NCI-H2171 (cell line): ENCODE measurements around the gene RBBP6.

Experiments
- DNase-seq: peaks from one replicate; lab custom pipeline; 2025; lab: John Stamatoyannopoulos, UW

The RBBP6 gene

GRCh38 chr16:24523569-24523968 lies 15.8 kb upstream of the RBBP6 start:
- DNase-seq: no peak

- no peak for DNase-seq
Measured at GRCh38 chr16:24524855-24525677, 14.3 kb upstream of the RBBP6 start.

- no peak for DNase-seq
Measured at GRCh38 chr16:24525970-24526559, 13.3 kb upstream of the RBBP6 start.

- no peak for DNase-seq
Measured at GRCh38 chr16:24526701-24527495, 12.5 kb upstream of the RBBP6 start.

DNA sequence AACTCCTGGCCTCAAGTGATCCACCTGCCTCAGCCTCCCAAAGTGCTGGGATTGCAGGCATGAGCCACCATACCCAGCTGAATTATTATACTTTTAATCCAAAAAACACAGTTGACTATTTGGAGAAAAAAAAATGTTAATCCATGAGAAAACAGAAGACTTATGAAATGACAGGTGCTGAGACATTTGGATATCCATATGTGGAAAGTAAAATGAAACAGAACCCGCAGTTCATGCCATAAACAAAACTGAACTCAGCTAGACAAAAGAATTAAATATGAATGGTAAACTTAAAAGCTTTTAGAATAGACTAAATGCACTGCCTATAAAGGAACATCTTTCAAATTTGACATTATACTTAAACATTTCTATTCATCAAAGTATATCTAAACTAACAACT lies 8.2 kb upstream of the RBBP6 start:
- DNase-seq: no peak

GRCh38 chr16:24534620-24535019 lies 4.7 kb upstream of the RBBP6 start:
- DNase-seq: no peak

DNA sequence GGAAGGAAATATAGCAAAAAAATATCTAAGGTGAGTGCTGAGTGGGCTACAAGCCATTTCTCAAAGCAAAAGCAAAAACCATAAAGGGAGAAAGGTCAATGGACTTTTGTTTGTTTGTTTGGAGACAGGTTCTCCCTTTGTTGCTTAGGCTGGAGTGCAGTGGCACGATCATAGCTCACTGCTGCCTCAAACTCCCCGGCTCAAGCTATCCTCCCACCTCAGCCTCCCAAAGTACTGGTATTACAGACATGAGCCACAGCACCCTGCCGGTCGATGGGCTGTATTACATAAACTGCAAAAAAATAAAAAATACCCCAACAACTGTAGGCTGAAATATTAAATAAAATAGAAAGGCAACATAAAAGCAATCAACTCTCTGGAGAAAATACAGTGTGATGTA lies 3.5 kb upstream of the RBBP6 start:
- DNase-seq: no peak

GRCh38 chr16:24536671-24537070 lies 2.7 kb upstream of the RBBP6 start:
- DNase-seq: no peak

GRCh38 chr16:24537474-24538337 lies 1.7 kb upstream of the RBBP6 start:
- DNase-seq: no peak

GRCh38 chr16:24538756-24539294 lies 541 bp upstream of the RBBP6 start:
- peak; percentile 80 for DNase-seq

- DNase-seq: peak; percentile 30
Measured at GRCh38 chr16:24539850-24540601, 660 bp downstream of the RBBP6 start.

- no peak for DNase-seq
Measured at GRCh38 chr16:24540602-24541210, 1.3 kb downstream of the RBBP6 start.

DNA sequence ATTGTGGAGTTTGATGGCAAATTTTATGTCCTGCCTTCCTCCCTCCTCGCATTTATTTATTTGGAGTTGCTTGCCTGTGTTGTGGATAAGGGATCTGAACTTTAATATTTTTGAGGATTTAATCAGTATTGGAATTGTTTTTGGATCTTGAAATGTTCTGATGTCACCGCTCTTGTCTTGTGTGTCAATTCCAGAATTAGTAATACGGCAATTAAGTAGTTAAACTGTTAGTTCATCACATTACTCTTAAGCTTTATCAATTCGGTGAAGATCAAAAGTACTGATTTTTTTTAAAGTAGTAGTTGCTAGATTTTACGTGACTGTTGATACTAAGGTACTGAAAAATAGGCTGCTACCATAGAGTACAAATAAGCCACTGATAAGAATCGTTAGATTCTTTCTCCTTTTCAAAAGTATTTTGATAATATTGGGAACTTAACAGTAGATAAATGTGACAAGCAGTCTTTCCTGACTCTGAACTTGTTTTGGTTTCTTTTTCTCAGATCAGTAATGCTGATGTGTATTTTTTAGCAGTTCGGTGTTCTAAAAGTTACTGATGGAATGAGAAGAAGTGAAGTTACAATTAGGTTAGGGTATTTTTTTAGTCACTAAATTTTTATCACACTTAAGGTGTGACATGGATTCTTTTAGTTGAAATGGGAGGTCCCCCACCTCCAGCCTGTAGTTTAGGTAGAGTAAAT lies 2.0 kb downstream of the RBBP6 start:
- DNase-seq: no peak

GRCh38 chr16:24543949-24544348 lies 4.6 kb downstream of the RBBP6 start:
- DNase-seq: no peak

DNA sequence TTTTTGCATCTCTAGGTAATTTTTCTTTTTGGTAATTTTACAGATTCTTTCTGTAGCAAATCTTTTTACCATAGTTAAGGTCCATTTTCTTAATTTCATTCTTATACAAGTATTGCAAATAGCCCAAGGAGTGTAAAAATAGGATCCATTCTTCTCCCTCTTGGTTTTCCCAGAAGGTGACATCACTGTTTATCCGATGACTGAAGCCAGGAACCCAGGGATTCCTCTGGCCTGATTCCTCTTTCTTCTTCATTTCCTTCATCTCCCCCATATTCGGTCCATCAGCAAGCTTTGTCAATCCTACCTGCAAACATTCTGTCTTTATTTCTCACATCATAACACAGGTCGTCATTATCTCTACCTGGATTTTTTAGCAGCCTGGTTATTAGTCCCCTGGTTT lies 5.3 kb downstream of the RBBP6 start:
- no peak for DNase-seq

DNA sequence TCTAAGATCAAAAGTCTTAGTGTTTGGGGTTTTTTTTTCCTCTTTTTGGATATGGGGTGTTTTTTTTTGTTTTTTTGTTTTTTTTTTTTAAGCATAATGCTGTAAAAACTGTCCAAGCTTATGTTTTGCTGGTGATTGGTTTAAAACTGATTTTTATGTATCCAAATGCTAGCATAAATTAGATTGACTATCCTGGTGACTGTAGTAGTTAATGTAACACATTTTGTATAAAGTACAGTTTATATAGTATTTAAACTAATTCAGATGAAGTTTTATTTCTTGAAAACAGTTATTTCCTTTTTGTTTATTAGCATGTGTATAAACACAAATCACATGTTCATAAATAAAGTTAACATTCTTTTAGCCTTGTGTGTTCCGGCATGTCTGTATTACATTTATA lies 10.9 kb downstream of the RBBP6 start:
- DNase-seq: no peak

DNA sequence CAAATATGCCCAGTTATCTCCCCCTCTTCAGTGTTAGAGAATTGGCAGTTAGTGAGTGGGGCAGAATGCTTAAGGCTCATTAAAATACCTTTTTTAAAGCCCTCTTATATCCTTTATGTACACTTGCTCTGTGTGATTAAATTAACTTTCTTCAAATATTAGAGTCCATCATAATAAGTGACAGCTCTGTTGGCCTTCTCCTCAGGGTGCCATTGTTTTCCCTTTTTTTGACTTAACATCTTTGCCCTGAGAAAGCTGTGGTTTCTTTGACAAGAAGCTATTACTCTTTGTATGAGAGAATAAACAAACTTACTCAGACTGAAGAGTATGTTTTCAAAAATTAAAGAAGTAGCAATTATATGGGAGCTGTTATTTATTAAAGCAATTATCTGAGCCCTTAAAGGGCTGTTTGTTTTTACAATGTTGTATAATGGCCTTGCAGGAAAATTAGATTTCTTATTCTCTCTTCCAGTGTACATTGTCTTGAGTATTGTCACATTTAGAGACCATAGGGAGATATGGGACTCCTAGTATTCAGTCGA lies 13.4 kb downstream of the RBBP6 start:
- DNase-seq: no peak

DNA sequence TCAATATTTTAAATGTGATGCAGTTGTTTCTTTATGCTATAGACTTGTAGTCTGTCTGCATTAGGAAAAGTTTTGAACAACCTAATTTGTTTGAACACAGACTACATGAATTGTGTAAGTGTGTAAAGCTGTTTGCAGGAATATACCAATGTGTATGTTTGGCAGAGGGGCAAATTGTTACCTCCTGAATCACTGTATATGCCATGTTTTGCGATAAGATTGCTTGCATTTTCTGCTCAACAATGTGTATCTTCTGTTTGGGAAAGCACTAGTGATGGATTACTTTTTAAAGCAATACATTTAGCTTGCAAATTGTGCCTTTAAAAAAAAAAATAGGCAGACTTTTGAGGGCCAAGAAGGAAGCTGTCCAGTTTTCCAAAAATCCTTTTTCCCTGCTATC lies 14.6 kb downstream of the RBBP6 start:
- DNase-seq: no peak

- DNase-seq: no peak
Measured at GRCh38 chr16:24555346-24555872, 16.0 kb downstream of the RBBP6 start.
